Right lobe of liver (tissue), 6 donors: ENCODE results near the gene HDGF. TPM values are rescaled to one million over a fixed set of nuclear protein-coding genes. Genes with fewer than 3 reads are reported as not detected.

ENCODE experiments used
- ATAC-seq, 4 donors: fragments of 200-7000 bp; cut with Tn5 transposase; one replicate each; pipeline ENCODE4 v1.9.1; 2020; ENCODE audit warnings: mild to moderate bottlenecking in 4 of 4, moderate library complexity in 4 of 4
- DNase-seq, 3 donors: peaks; one replicate each; pipeline ENCODE4 v3.0.0-alpha.2; 2020
- H3K27ac ChIP-seq, 3 donors: fragments of 200-600 bp; one replicate each; pipeline ENCODE4 v1.8.0; 2022
- H3K27me3 ChIP-seq, 2 donors: fragments of 200-600 bp; one replicate each; pipeline ENCODE4 v1.8.0; 2022
- H3K36me3 ChIP-seq, 4 donors: fragments of 200-600 bp; sonication (generic) in 1 of 4; one replicate each; pipeline versions ENCODE4 v1.5.1 to v1.8.0; 2017 to 2022; ENCODE audit warnings: control low read depth in 1 of 4
- H3K4me1 ChIP-seq, 4 donors: fragments of 200-600 bp; sonication (generic) in 1 of 4; one replicate each; pipeline versions ENCODE4 v1.5.1 to v1.8.0; 2017 to 2022; ENCODE audit warnings: control low read depth in 1 of 4
- H3K4me3 ChIP-seq, 3 donors: fragments of 200-600 bp; one replicate each; pipeline ENCODE4 v1.8.0; 2022
- H3K9me3 ChIP-seq, 4 donors: fragments of 200-600 bp; sonication (generic) in 1 of 4; one replicate each; pipeline versions ENCODE4 v1.5.1 to v1.8.0; 2017 to 2022; ENCODE audit warnings: control low read depth in 1 of 4
- POLR2A ChIP-seq: fragments of 450-650 bp; IDR thresholded peaks from one replicate; pipeline ENCODE4 v1.6.1; 2017; ENCODE audit warnings: antibody characterized with exemption, mild to moderate bottlenecking
- WGBS: methylation state at CpG from one replicate; pipeline ENCODE4 v1.1.6; 2018; ENCODE audit warnings: low coverage, low lambda C conversion rate; ENCODE audit not compliant: insufficient coverage; ENCODE audit errors: missing lambda C conversion rate; 5-methylcytosine and 5-hydroxymethylcytosine counted together
- intact Hi-C, 2 donors: fragments of 100-400 bp; cut with DNase I; formaldehyde crosslinking; loops; one replicate each; pipeline versions ENCODE4 v1.11.2 to v1.14.1; 2022
- total RNA-seq, 6 experiments: library from RNA; depleted of rRNA in 2 of 6; stranded (reverse); fragments of >200 nt in 2 of 6; fragmentation: NEBNext Ultra II Directional in 3 of 6; extraction: Animal tissue kit (Norgen Biotek cat#: 25700) in 3 of 6; gene quantifications; one replicate each; pipeline versions ENCODE4 v1.1.0 to v1.2.4, GENCODE V29; 2016 to 2023
- TF ChIP-seq, protein P1 (sequence below), 4 donors: fragments of 200-600 bp in 3 of 4; fragments of 450-650 bp in 1 of 4; IDR thresholded peaks; one replicate each; pipeline versions ENCODE4 v1.5.1 to v1.8.0; 2016 to 2022; ENCODE audit warnings: antibody characterized with exemption in 4 of 4, mild to moderate bottlenecking in 2 of 4
- donor health status: DM: no; HTN: yes; CAD: no.
- donor health status: DM: no; HTN: no; CAD: no.
- donor health status: DM: no; HTN: no; CAD: no.
- donor health status: DM: no; HTN: yes; CAD: no.
- donor health status: DM: no; HTN: yes; CAD: no.

Gene HDGF
- total RNA-seq, 6 experiments from 2014 or later, result 131 to 192 (median 157) TPM

DNA sequence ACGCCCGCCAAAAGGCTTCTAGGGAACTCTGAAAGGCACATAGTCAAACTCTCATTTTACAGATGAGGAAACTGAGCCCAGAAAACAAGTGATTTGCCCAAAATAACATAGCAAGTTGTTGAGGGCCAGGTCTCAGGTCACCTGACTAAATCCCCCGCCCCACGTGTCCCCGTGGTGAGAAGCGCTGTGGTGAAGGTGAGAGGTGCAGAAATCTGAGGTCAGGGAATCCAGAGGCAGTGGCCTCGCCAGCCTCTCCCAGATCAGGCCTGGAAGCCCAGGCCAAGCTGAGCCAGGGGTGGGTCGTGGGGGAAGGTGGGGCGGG is 5.1 kb downstream of the HDGF start:
- Histone ChIP-seq H3K4me3 (peak overlapping the region; percentile 60 to 89 (median 78)), H3K27ac (peak overlapping the region; percentile 96 to 98 (median 97)), H3K4me1 (peaks cover 0 to 38% (median 18%) of the 10 kb centered on the region in 4 donors), H3K9me3 (no peaks in the 10 kb centered on the region), H3K36me3 (peaks cover 0 to 30% (median 7%) of the 10 kb centered on the region in 4 donors), H3K27me3 (no peaks in the 10 kb centered on the region)
- no peak for DNase-seq
- TF ChIP-seq POLR2A, result no peak
- TF ChIP-seq, protein P1, sequence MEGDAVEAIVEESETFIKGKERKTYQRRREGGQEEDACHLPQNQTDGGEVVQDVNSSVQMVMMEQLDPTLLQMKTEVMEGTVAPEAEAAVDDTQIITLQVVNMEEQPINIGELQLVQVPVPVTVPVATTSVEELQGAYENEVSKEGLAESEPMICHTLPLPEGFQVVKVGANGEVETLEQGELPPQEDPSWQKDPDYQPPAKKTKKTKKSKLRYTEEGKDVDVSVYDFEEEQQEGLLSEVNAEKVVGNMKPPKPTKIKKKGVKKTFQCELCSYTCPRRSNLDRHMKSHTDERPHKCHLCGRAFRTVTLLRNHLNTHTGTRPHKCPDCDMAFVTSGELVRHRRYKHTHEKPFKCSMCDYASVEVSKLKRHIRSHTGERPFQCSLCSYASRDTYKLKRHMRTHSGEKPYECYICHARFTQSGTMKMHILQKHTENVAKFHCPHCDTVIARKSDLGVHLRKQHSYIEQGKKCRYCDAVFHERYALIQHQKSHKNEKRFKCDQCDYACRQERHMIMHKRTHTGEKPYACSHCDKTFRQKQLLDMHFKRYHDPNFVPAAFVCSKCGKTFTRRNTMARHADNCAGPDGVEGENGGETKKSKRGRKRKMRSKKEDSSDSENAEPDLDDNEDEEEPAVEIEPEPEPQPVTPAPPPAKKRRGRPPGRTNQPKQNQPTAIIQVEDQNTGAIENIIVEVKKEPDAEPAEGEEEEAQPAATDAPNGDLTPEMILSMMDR (IDR thresholded peaks at IDR 0.05), result no peak
- WGBS, result 15% methylated on average over 5 of the region's 9 CpGs
- intact Hi-C loops, result no loop called here
- ATAC-seq, result no peak

DNA sequence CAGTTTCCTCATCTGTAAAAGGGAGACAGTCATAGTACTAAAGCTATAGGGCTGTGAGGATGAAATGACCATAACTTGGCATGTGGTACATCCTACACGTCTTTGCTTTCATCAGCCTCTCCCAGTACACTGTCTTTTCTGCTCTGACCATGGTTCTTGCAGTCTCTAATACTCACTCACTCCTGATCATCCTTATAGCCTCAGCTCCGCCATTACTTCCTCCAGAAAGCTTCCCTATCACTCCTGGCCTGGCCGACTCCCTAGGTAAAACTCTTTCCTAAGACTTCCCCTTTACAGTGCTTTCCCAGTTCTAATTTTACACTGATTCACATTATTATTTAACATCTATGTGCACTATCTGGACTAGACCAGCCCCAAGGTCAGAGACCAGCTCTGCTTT is 5.6 kb downstream of the HDGF start:
- no peaks in the 10 kb centered on the region for H3K9me3 ChIP-seq
- H3K4me1 ChIP-seq, result peaks cover 0 to 38% (median 18%) of the 10 kb centered on the region in 4 donors
- H3K36me3 ChIP-seq, result peaks cover 0 to 30% (median 7%) of the 10 kb centered on the region in 4 donors
- peak overlapping the region in 1 of 3 donors; percentile 89 for H3K4me3 ChIP-seq
- 51% methylated on average over 3 of the region's 3 CpGs for WGBS
- DNase-seq, result no peak
- no peak for ATAC-seq
- H3K27me3 ChIP-seq, result no peaks in the 10 kb centered on the region
- peak overlapping the region; percentile 96 to 98 (median 97) for H3K27ac ChIP-seq
- TF ChIP-seq, protein P1 (IDR thresholded peaks at IDR 0.05), result no peak
- no peak for TF ChIP-seq POLR2A
- intact Hi-C loops, result no loop called here

GRCh38 chr1:156744786-156745419 is 6.6 kb downstream of the HDGF start:
- no peak for DNase-seq
- TF ChIP-seq, protein P1 (IDR thresholded peaks at IDR 0.05), result no peak
- TF ChIP-seq POLR2A, result no peak
- Histone ChIP-seq H3K27ac (no peak overlapping the region), H3K4me1 (peaks cover 0 to 41% (median 20%) of the 10 kb centered on the region in 4 donors), H3K9me3 (no peaks in the 10 kb centered on the region), H3K4me3 (no peak overlapping the region), H3K27me3 (no peaks in the 10 kb centered on the region), H3K36me3 (peaks cover 0 to 30% (median 7%) of the 10 kb centered on the region in 4 donors)
- intact Hi-C loops, result no loop called here
- ATAC-seq, result no peak
- 80% methylated on average over 8 of the region's 14 CpGs for whole genome bisulfite sequencing

- 93% methylated on average over 2 of the region's 12 CpGs for WGBS
- no peaks in the 10 kb centered on the region for H3K27me3 ChIP-seq
- H3K9me3 ChIP-seq, result no peaks in the 10 kb centered on the region
- ATAC-seq (no peak), DNase-seq (no peak)
- intact Hi-C loops, result no loop called here
- H3K27ac ChIP-seq, result no peak overlapping the region
- H3K4me3 ChIP-seq, result no peak overlapping the region
- peaks cover 0 to 30% (median 7%) of the 10 kb centered on the region in 4 donors for H3K36me3 ChIP-seq
- peaks cover 0 to 40% (median 19%) of the 10 kb centered on the region in 4 donors for H3K4me1 ChIP-seq
- TF ChIP-seq, protein P1 (IDR thresholded peaks at IDR 0.05), result no peak
- TF ChIP-seq POLR2A, result no peak
These were observed 7.1 kb downstream of the HDGF start for GRCh38 chr1:156744344-156744743.
